ENCODE results near the gene WNT2B. TPM values are rescaled to one million over a fixed set of nuclear protein-coding genes. Genes with fewer than 3 reads are reported as not detected.

WNT2B gene
- polyA plus RNA-seq, 4 donors = 1.9 to 4.8 (median 3.4) TPM

DNA sequence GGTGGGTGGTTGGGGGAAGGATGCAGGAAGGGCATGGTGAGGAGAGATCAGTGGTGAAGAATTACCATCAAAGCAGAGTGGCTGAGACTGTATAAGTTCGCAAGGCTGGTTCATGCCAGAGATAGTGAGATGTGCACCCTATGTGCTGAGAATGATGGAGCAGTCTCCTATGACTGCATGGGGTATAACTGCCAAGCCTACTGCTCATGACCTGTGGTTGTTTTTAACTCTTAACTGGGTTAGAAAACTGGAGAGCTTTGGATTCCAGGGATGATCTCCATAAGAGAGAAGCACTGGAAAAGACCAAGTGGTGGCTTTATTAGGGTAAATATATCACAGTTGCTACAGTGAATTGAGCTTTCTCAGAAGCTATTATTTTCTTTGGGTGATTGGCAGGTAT, 16.2 kb downstream of the WNT2B start:
- DNase-seq (ENCODE audit: low read depth in 4 of 4, low spot score in 2 of 4) = no peak

DNA sequence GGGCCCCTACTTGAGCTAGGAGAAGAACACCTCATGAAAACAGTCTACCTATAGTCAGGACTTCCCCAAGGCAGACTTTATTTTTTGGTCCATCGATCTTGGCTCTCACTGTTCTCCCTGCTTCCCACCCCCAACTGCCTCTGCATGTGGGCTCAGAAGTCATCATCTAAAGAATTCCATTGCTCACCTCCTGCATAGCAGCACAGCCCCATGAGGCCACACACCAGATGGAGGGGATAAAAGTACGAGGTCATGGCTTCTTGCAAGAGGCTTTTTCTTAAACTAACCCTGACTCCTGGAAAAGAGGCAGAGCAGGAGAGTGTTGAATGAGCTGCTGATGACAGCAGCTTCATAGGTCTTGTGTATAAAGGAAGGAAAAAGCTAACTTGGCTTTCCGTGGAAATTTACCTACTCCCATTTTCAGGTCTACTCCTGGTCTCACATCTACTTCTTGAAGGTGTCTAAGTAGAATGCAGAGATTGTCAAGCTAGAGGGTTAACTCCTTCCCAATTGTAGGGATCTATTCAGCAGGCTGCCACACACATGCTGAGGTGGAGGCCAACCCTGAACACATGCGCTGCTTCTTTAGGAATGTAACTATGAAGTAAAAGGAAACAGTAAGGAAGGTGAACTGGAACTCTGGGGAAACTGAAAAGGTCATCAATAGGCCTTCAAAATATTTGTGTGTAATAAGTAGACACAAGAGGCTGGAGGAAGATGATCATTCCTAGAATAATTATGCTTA, 18.7 kb downstream of the WNT2B start:
- no peak for DNase-seq (ENCODE audit: low read depth in 4 of 4, low spot score in 2 of 4)

DNA sequence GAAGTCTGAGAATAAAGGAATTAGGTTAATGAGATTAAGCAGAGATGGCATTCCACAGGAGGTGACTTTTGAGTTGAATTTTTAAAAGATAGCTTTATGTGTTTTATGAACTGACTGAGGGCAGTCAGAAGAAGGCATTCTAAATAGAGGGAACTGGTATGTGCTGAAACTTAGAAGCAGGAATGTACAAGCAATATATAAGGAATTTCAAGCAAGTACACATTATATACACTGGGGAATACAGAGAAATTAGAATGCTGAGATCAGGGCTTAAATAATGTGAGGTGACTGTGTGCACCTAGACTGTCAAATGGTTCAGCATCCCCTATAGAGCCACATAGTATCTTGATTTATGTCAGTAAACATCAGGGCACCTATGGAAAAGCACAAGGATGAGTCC, 19.3 kb downstream of the WNT2B start:
- no peak for DNase-seq (ENCODE audit: low read depth in 4 of 4, low spot score in 2 of 4)

DNA sequence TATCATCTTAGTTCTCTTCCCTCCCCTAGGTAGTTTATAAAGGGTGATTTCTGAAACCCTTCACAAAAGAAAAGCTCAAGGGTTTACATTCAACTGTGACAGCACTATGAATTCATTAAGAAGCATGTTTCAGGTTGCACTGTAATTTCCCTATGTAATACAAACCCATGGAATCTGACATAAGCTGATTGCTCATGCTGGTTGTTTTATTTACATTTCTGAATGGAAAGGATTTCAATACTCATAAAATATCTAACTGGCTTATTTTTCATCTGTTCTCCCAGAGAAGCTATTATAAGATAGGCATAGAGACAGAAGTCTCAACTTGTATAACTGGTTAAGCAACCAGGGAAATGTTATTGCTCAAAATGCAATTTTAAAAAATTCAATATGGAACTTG, 20.5 kb downstream of the WNT2B start:
- DNase-seq (ENCODE audit: low read depth in 4 of 4, low spot score in 2 of 4) = no peak

DNA sequence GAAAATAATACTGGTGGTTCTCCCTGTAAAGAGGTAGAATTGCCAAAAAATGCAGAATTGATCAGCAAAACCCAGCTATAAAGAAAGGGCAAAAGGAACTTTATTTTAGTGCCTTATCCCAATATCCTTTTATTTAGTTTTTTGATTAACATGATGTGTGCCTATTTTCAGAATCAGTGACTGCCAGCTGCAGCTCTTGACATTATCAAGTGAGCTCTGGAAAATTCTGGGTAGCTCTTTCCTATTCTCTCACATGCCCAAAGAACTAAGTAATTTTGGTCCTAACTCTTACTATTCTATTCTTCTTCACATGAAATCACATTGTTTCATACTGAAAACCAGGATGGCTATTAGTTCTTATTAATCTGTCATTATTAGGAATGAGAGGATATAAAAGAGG, 22.1 kb downstream of the WNT2B start:
- no peak for DNase-seq (ENCODE audit: low read depth in 4 of 4, low spot score in 2 of 4)

DNA sequence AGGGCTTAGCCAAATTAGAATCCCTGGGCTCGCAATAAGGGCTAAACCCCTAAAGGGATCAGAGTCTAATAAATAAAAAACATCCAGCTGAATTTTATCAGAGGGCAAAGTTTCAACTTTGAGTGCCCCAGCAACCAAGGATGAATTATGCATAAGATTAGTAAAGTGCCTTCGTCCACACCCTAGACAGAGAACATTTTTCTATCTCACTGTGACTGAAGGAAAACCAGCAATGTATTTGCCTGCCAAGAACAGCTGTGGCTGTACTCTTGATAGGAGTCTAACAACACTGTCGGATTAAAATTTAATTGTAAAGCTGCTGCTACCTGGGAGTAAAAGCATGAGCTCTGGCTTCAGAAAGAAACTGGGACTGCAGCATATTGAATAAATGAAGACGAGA, 23.3 kb downstream of the WNT2B start:
- DNase-seq (ENCODE audit: low read depth in 4 of 4, low spot score in 2 of 4) = no peak

DNA sequence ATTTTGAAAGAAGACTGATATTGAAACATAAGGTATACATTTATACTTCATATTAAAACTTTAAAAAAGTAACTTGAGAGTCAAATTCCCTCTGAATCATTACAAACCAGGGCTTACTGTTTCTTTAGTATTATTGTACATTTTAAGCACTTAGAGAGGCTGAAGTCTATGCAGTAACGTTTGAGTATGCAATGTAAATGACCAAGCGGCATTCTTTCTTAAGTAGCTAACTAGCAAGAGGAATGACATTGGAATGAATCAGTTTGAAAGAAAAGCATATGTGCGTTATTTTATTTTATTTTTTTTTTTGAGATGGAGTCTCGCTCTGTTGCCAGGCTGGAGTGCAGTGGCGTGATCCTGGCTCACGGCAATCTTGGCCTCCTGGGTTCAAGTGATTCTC, 24.3 kb downstream of the WNT2B start:
- no peak for DNase-seq (ENCODE audit: low read depth in 4 of 4, low spot score in 2 of 4)

DNA sequence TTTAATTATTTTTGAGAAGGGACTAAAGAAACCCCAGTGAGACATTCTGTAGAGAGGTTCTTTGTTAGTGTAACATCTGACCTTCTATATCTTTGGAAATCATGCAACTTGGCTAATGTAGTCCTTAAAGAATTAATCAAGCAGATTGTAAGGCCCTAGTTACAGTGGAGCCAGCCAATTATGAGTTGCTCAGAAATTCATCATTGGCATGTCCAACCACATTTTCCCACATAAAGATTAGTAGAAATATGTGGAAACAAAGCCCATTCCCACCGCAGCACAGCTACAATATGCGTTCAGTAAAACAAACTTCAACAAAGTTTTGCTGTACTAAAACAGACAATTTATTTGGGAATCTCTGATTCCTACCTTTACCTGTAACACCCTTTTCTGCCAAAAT, 27.8 kb downstream of the WNT2B start:
- DNase-seq (ENCODE audit: low read depth in 4 of 4, low spot score in 2 of 4) = no peak

DNA sequence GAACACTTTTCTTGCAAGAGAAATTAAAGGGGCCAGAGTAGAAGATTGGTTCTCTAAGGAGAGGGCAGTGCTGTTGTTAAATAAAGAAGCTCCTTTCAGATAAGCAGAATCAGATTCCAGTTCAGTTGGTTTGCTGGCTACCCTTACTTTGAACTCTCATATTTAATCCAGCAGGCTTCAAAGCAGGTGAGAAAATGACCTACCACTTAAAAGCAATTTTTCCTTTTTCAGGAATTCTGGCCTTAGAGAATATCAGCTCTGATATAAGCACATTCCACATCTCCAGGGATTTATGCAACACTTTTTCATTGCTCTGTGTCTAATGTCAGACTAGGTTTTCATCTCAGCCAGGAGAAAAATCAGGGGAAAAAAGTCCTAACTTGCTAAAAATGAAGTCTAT, 28.7 kb downstream of the WNT2B start:
- no peak for DNase-seq (ENCODE audit: low read depth in 4 of 4, low spot score in 2 of 4)

DNA sequence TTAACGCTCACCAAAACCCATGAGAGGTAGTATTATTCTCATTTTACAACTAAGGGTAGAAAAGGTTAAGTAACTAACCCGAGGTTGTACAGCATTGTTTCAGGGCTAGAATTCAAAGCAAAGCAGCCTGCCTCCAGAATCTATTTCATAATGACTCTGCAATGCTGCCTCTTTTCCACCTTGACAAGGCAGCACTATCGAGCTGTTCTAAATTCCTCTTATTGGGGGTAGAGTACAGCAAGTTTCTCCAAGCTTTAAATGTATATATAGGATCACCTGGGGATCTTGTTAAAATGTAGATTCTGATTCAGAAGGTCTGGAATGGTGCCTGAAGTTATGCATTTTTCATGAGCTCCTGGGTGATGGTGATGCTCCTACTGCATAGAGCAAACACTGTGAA, 30.1 kb downstream of the WNT2B start:
- no peak for DNase-seq (ENCODE audit: low read depth in 4 of 4, low spot score in 2 of 4)

DNA sequence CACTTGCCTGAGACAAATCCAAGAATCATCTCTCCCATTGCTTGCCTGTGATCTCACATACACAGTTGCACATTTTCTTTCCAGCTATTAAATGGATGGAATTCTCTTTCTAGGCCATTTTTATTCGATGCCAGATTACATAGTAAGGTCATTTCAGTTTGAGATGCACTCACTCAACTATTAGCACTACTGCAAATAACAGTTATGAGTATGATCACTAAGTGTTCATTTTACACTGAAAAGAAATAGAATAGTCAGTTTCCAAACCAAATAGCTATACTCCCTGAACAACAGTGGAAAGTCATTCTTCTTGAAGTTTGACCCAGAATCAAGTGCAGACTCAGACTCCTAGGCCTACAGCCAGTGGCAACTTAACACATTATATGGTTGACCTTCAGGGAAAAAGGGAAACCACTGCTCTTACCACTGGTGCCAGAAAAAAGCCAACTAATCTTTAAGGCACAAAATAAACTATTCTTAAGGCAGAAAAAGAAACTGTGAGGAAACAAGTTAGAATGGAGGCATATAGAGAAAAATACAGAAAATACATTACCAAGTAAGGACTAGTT, 31.5 kb downstream of the WNT2B start:
- no peak for DNase-seq (ENCODE audit: low read depth in 4 of 4, low spot score in 2 of 4)

DNA sequence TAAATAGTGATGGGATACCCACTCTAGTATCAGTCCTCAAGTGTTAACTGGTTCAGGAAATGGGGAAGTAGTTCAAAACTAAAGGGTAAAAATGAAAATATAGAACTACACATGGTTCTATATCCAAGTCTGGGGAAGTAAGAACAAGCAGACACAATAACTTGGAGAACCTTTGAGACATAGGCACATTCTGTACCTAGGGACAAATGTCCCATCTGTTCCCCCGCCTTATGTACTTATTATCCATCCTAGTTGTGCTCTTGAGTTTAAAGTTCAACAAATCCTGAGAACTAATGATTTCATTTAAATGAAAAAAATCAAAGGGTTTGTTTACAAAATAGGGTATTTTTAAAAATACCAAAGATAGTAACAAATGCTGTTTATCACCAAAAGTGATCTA, 32.5 kb downstream of the WNT2B start:
- DNase-seq (ENCODE audit: low read depth in 4 of 4, low spot score in 2 of 4) = no peak

DNA sequence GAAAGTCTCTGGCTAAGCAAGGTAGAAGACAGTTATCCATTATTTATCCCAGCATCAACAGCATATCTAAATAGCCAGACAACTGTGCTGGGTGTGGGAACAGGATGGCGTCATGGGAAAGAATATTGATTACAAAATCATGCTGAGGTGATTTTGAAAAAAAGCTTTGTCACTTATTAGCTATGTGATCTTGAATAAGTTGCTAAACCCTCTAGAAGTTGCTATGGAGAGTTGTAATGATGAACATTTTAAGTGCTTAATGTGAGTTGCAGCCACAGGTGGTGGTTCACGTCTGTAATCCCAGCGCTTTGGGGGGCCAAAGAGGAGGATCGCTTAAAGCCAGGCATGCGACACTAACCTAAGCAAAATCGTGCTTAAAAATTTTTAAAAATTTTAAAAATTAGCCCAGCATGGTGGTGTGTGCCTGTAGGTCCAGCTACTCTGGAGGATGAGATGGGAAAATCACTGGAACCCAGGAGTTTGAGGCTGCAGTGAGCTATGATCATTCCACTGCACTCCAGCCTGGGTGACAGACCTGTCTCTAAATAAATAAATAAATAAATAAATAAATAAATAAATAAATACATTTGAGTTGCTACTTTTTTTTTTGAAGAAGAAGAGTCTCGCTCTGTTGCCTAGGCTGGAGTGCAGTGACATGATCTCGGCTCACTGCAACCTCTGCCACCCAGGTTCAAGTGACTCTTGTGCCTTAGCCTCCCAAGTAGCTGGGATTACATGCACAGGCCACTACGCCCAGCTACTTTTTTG, 33.6 kb downstream of the WNT2B start:
- DNase-seq (ENCODE audit: low read depth in 4 of 4, low spot score in 2 of 4) = no peak

DNA sequence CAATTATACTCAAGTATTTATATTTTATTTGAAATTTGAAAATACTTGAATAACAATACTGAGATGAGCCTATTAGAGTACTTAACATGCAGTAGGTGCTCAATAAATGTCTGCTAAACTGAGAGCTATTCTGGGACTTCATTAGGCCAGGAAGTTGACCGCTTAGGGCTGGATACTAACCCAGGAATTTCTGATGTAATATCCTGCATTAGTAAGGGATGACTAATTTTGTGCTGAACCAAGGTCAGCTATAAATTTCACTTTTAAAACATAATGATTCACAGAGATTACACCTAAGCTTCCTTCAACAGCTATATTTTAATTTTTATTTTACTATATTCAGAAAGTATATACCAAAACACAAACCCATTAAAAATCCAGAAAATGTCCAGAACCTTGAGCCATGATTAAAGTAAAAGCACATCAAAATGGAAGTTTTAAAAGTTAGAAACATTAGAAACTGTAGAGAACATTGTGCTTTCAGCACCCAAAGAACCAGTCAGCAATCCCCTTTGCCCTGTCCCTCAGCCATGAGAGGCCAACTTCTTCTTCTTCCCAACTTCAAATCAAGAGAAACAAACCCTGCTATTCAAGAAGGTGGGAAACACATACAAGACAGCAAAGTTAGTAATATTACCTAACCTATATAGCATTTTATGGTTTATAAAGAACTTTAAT, 35.4 kb downstream of the WNT2B start:
- DNase-seq (ENCODE audit: low read depth in 4 of 4, low spot score in 2 of 4) = no peak

DNA sequence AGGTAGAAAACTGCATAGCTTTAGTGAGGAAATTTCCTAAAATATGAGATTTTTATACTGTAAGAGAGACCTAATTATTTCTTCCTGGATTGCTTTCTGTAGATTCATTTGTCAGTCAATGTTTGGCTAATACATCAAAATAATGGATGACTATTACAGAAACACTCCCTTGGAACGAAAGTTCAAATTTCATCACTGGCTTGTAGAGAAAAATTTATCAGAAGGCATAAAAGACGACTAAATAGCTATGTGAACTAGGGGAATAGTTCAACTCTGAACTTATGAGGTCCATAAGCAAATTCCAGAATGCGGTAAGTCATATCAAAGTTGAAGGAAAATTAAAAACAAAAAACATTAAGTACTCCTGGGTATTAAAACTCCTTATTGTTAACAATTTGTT, 36.0 kb downstream of the WNT2B start:
- DNase-seq (ENCODE audit: low read depth in 4 of 4, low spot score in 2 of 4) = no peak

DNA sequence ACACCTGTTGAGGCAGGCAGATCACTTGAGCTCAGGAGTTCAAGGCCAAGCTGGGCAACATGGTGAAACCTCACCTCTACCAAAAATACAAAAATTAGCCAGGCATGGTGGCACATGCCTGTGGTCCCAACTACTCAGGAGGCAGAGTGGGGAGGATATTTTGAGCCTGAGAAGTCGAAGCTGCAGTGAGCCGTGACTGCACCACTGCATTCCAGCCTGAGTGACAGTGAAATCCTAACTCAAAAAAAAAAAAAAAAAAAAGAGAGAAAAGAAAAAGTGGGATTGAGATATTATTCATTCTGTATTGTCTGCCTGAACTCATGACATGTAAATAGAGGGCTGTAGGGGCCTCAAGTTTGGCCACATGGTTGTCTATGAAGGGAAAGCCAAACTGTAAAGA, 37.3 kb downstream of the WNT2B start:
- DNase-seq (ENCODE audit: low read depth in 4 of 4, low spot score in 2 of 4) = no peak

DNA sequence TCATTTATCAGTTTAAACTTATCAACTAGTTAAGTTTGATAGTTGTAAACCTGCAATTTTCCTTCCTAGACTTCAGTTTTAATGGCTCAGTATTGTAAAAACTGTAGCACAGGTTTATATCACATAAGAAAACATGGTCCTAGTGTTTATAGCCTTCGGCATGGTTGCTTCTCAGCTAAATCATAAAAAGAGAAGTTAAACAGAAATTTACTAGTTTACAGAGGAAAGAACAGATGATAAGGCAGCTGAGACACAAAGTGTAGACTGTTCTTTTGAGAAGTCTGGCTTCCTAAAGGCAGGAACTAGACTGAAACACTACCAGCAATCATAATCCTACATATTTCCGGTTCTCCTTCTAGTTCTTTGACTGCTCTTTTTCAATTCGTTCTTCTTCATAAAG, 39.8 kb downstream of the WNT2B start:
- no peak for DNase-seq (ENCODE audit: low read depth in 4 of 4, low spot score in 2 of 4)

DNA sequence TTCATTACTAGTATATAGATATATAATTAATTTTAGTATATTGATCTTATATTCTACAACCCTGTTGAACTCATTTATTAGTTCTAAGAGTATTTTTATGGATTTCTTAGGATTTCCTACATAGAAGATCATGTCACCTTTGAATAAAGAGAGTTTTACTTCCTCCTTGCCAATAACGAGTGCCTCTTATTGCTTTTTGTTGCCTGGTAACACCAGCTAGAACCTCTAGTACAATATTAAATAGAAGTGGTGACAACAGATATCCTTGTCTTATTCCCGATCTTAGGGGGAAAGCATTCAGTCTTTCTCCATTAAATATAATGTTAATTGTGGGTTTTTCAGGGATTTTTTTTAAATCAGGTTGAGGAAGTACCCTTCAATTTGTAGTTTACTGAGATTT, 40.8 kb downstream of the WNT2B start:
- no peak for DNase-seq (ENCODE audit: low read depth in 4 of 4, low spot score in 2 of 4)

DNA sequence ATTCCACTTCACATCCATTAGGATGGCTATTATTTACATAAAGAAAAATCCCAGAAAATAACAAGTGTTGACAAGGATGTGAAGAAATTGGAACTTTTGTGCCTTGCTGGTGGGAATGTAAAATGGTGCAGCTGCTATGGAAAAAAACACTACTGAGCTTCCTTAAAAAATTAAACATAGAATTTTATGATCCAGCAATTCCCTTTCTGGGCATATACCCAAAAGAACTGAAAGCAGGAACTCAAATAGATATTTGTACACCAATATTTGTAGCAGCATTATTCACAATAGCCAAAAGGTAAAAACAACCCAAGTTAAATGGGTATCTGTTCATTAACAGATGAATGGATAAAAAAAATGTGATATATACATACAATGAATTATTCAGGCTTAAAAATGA, 45.6 kb downstream of the WNT2B start:
- no peak for DNase-seq (ENCODE audit: low read depth in 4 of 4, low spot score in 2 of 4)

DNA sequence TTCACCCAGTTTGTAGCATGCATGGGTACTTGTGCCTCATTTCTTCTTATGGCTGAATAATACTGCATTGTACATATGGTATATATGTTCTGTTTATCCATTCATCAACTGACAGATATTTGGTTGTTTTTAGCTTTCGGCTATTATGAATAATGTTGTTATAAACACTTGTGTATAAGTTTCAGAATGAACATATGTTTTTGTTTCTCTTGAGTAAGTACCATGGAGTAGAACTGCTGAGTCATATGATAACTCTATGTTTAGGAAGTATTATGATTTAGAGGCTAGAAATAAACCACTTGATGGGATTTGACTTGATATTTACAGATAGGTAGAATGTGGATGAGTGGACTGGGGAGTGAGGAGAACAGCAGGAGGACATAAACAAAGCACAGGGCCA, 48.6 kb downstream of the WNT2B start:
- DNase-seq (ENCODE audit: low read depth in 4 of 4, low spot score in 2 of 4) = no peak

DNA sequence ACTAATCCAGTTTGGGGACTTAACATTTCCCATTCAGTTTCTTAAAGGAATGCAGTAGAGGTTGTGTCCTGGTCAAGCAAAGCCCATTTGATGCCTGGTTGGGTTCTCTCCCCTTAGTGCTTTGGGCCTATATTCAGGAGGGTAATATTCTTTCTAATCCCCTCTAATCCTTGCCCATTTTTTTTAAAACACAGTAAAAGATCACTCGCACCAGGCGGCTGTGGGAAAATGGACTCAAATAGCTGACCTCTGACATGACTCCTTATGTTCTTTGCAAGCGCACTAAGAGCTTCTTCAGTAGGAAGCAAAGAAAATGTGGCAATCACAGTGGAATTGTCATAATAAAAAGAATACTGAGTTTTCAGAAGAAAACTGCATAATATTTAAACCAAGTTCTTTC, 49.9 kb downstream of the WNT2B start:
- no peak for DNase-seq (ENCODE audit: low read depth in 4 of 4, low spot score in 2 of 4)

DNA sequence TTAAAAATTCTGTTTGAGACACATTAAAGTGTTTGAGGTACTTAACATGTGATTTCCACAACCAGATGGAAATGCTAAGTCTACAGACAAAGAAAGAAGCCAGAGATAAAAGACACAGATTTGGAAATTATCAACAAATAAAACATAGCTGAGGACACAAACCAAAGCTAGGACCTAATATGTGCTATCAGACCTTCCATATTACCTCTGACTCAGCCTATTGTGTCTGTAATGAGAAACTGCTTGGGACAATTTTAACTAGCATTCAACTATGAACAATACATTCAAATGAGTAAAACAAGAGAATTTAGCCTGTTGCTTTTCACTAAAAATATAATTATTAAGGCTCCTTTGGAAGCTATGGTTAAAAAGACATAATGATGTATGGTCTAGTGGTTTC, 54.6 kb downstream of the WNT2B start:
- DNase-seq (ENCODE audit: low read depth in 4 of 4, low spot score in 2 of 4) = no peak
